HS-27A (cell line): Measurements from ENCODE around the gene PEX16.
"Not testable (repeated sequence)": the region's sequence is repeated elsewhere in the genome, so short reads cannot be mapped to it uniquely, and the experiment has no call there.

Source experiments
- DNase-seq: peaks from one replicate; pipeline ENCODE4 v3.0.0-alpha.2; 2012; ENCODE audit warnings: low read depth, missing footprints

The PEX16 gene

DNA sequence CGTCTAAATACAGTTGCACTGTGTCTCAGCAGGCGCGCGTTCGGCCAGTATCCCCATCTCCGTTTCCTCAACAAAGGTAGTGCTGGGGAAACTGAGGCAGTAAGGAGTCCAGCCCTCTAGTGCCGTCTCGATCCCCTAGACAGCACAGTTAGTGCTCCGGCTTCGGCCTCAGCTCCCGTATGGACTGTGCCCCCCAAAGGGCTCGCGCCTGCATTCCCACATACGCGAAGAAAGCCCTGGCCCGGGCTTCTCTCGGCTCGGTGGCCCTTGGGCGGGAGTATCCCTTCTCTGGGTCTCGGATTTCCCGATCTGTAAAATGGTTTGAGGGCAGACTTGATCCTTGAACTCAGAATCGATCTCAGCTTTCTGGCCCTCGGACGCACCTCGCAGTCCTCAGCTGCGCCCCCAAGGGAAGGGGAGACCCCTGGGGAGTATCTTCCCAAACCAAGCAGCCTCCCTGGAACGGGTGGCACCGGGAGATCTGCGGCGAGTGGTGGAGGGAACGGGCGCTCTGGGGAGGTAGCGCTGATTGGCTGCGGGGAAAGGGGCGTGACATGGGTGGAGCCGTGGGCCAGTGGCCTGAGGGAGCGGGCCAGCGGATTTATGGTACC lies 759 bp upstream of the PEX16 start:
- peak; percentile 46 for DNase-seq

DNA sequence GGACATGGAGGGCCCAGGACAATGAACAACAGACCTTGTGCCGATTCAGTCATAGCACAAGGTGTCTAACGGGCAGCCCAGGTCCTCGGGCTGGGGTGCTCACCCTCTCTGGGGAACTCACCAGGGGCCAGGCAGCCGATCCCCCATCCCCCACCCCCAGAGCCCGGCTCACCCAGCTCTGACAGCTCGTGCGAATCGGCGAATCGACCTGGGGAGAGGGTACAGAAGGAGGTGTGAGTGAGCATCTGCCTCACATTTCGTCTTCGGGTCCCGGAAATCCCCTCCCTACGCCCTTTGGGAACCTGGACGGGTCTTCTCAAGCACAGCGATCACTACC lies 423 bp downstream of the PEX16 start:
- no peak for DNase-seq

DNA sequence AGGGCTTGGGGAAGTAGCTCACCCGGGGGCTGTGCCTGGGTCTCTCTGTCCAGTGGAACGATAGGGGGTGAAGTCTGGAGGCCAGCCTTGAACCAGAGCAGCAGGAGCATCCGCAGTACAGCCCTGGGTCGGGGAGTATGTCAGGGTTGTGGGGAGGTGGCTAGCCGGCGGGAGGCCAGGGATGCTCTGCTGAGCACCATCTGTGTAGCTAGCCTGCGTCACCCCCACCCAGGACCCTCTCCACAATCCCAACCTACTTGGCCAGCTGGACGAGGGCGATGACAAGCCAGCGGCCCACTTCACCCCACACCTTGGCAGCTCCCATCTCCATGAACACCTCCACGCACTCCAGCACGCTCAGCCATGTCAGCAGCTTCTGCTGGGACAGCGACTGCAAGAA lies 2.2 kb downstream of the PEX16 start:
- no peak for DNase-seq

DNA sequence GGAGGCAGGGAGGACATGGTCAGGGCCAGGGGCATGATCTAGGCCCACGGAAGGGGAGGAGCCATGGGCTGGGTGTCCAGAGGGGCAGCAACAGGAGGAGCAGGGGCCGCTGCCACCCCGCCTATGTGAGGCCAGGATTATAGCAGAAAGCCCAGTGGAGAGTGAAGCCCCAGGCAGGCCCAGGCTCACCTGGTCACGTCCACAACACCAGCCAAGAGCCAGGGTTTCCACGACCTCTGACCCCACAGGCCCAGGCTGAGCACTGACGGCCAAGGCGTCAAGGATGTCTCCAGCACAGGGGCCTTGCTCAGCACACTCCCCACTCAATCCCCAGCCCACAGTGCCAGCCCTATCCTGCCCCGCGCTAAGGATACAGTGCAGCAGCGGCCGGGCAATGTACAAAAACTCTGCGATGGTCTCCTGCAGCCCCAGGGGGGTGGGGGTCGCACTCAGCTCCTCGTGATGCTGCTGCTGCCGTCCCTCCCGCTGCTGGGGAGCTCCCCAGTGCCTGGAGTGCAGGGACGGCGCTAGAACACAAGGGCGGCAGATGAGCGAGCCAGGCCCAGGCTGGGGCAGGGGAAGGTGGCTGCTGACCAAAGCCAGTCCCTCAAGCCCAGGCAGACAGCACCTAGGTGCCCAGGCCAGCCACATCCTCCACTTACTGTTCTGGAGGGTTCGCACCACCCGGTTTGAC lies 3.6 kb downstream of the PEX16 start:
- no peak for DNase-seq

DNA sequence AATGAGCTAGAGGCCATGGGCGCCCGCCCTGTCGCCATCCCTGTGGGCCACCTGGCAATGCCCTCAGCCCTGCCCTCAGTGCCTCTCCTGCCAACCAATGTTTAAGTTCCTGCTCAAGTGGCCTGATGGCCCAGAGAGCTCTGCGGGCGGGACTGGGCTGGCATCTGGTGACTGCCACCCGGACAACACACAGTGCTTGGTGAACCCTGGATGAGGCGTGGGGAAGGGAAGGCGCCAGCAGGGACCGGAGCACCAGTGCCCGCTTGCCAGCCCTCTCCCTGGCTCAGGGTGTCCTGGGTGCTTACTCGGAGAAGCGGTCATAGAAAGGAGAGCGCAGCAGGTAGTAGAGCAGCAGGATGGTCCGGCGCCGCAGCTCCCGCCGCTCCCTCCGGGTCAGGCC lies 4.2 kb downstream of the PEX16 start:
- DNase-seq: no peak

DNA sequence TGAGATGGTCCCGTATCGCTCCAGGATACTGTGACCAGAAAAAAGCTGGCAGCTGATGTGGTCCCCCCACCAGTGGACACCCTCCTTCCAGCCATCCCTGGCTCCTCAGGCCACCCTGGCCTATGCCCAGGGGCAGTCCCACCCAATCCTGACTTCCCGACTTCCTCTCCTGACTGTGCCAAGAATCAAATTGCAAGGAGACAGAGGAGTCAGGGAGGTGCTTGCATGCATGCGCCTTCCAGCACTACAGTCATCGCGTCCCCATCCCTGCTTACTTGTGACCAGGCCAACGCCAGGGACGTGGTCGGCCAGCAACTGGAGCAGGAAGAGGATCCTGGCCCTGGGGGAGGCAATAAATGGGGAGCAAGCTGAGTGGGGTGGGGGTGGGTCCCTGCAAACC lies 7.1 kb downstream of the PEX16 start:
- no peak for DNase-seq

DNA sequence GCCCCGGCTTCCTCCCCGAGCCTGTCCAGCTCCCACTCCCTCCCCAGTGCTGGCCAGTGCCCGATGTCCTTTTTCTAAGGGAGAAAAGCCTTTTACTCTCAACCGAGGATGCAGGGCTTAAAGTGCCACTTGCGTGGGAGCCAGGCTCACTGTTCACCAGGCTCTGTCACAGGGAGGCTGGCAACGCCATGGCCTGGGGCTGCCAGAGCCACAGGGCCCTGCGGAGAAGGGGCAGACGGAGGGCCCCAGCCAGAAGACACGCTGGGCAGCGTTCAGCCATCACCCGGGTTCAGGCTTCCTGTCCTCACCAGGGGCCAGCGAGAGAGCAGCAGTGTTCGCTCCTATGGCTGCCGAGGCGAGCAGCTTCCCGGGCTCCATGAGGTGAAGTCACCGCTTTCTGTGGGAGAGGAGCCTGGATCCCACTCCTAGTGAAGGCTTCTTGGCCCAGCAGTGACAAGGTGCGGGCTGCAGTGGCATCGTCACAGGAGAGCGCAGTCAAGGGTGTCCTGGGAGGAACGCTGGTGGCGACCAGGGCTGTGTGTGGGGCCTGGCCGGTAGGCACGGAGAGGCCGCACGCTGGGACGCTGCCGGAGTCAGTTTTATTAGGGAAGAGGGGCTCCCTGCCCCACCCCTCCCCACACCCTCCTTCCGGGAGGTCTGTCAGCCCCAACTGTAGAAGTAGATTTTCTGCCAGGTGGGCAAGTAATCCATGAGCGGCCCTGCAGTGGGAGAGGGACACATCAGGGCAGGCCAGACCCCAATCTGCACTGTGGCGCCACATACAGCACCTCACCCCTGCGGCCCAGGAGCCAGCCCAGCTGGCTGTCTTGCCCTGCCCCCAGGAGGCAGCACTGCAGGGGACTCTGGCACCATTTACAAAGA lies 7.8 kb downstream of the PEX16 start:
- DNase-seq: no peak

DNA sequence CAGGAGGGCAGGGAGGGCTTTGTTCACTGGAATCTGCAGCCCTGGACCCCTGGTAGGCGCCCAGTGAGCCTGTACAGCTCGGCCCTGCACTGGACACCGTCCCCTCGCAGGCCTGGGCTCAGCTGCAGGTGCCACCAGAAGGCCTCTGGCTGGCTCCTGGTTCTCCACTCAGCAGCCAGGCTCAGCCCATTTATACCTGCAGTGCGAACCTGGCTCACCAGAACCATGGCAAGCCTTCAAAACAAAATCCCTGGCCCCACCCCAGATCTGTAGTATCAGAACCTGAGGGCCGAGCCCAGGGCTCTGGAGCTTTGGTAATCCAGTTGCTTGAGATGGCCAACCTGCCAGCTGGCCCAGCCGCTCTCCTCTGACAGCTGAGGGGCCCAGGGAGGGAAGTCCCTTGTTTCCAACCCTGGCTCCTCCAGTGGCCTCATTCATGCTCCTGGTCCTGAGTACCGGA lies 9.7 kb downstream of the PEX16 start:
- no peak for DNase-seq

DNA sequence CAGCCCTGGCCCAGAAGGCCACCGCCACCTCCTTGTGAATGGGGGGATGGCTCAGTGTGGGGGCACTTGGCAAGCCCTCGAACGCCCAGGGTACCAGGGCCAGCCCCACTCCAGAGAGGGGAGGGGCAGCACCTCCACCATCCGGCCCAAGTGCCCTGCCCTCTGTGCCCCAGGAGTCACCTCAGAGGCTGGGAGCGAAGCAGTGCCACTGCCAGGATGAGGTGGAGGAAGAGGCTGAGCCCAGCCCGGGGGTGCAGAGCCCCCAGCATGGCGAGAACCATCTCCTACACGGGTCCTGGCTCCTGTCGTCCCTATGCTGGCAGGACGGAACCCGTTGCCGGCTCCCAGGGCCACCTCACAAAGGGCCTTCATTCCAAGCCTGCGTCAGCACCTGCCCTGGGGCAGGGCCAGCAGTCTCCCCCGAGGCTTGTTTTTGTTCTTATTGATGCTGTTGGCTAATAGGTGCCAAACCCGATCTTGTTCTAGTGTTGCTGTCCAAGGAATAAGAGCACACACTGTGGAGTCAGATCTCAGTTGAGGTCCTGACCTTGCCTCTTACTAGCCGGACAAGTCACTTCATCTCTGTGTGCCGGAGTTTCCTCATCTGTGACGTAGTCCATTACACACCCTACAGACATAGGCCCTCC lies 10.6 kb downstream of the PEX16 start, which contains the start of gene FREY1:
Gene FREY1, minus strand, starts transcription at position 307 of the 647 bp plus-strand sequence. Its CDS starts 26 bp downstream, at position 281.
- no peak for DNase-seq

DNA sequence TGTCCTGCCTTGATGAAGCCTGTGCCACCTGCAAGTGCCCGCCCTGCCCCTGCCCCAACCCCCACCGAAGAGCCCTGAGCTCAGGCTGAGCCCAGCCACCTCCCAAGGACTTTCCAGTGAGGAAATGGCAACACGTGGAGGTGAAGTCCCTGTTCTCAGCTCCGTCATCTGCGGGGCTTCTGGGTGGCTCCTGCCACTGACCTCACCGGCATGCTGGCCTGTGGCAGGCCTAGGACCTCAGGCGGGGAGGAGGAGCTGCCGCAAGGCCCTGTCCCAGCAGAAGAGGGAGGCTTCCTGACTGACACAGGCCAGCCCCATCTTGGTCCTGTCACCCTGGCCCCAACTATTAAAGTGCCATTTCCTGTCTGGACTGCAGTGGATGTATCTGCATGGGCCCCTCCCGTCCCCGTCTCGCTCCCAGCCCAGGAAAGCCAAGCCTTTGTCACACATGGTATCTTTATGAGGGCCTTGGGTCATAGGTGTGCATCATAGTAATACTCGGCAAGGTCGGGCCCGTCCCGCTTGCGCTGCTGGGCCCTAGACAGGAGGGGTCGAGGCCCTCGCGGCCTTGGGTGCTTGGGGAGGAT lies 11.5 kb downstream of the PEX16 start:
- no peak for DNase-seq

DNA sequence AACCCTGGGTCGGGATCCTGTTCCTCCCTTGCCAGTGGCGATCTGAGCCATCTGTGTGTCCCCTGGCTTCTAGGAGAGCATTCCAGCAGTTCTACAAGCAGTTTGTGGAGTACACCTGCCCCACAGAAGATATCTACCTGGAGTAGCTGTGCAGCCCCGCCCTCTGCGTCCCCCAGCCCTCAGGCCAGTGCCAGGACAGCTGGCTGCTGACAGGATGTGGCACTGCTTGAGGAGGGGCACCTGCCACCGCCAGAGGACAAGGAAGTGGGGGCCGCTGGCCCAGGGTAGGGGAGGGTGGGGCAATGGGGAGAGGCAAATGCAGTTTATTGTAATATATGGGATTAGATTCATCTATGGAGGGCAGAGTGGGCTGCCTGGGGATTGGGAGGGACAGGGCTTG lies 12.1 kb downstream of the PEX16 start:
- not testable (repeated sequence) for DNase-seq

DNA sequence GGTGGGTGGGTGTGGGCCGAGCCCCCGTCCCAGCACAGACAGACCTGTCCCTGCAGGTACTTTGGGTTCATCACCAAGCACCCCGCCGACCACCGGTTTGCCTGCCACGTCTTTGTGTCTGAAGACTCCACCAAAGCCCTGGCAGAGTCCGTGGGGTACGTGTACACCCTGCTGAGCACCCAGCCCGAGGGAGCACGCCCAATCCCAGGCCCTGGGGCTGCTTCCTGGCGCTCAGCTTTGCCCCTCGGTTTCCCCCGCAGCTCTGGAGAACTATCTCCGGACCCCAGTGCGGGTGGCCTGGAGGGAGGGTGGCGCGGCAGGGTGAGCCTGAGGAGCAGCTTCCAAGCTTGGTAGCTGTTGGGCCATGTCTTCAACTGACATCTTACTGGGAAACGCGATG lies 12.6 kb downstream of the PEX16 start:
- DNase-seq: no peak

DNA sequence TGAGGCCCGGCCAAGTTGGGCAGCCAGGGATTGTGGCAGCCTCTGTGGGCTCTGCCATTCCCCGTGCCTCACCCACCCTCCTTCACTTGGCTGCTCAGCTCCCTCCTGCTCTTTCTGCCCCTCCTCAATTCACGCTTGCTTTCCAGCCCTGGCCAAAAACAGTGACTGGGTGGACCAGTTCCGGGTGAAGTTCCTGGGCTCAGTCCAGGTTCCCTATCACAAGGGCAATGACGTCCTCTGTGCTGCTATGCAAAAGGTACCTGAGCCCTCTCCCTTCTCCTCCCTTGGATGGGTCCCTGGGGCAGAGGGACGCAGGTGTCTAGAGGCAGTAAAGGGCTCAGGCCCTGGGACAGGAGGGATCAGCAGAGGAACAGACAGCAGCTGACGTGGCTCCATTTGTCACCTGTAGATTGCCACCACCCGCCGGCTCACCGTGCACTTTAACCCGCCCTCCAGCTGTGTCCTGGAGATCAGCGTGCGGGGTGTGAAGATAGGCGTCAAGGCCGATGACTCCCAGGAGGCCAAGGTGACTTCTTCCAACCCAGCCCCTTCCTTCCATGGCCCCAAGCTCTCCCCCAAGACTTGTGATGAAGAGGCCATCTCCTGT lies 13.3 kb downstream of the PEX16 start:
- DNase-seq: no peak

DNA sequence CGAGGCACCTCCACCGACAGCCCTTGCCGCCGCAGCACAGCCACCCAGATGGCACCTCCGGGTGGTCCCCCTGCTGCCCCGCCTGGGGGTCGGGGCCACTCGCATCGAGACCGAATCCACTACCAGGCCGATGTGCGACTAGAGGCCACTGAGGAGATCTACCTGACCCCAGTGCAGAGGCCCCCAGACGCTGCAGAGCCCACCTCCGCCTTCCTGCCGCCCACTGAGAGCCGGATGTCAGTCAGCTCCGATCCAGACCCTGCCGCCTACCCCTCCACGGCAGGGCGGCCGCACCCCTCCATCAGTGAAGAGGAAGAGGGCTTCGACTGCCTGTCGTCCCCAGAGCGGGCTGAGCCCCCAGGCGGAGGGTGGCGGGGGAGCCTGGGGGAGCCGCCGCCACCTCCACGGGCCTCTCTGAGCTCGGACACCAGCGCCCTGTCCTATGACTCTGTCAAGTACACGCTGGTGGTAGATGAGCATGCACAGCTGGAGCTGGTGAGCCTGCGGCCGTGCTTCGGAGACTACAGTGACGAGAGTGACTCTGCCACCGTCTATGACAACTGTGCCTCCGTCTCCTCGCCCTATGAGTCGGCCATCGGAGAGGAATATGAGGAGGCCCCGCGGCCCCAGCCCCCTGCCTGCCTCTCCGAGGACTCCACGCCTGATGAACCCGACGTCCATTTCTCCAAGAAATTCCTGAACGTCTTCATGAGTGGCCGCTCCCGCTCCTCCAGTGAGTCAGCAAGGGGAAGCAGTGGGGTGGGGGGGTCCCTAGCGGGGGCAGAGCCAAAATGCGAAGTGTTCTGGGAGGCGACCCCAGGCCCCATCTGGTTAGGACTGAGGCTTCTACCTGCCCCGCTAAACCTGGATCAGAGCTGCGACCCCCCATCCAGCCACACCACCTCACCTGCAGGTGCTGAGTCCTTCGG lies 15.0 kb downstream of the PEX16 start:
- DNase-seq: no peak

DNA sequence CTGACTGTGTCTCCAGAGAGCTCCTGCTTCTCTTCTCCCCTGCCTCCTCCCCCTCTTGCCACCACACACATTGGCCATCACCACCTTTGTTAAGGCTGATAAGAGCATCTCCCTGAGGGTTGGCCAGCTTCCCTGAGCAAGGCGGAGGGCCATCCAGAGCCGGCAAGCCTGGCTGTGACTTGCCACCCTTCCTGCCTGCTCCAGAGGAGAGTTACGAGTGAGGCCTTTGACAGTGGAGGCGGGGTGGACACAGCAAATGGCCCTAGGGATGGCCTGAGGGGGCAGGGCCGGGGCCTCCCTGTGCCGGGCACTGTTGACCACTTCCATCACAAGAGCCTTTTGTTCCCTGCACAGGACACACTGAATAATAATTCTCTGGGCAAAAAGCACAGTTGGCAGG lies 16.1 kb downstream of the PEX16 start:
- no peak for DNase-seq

DNA sequence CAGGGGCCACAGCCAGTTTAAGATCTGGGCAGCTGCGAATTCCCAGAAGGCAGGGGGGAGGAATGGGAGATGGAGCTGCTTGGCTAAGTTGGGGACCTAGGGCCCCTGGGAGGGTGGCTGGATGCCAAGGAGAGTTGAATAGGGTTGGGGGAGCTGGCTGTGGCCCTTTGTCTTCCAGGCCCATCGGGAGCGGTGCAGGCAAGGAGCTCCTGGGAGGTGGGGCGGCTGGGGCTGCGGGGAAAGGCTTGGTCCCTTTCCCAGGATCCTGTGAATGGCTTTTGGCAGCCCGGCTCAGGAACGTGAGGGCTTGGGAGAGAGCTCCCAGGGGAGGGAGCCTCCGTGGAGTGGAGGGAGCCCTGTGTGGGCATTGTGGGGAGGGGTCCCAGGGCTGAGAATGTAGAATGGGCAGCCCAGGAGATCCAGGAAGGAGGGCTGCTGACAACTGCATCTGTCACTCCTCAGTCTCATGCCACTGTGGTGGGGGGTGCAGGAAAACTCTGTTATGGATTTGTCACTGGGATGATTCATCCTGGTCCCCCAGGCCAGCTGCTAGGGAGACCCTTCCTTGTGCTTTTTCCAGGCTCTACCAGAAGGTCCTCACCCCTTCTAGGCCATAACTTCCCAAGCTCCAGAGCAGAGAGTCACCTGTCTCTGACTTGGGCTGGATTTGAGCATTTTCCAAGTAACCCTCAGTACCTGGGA lies 16.6 kb downstream of the PEX16 start:
- no peak for DNase-seq

DNA sequence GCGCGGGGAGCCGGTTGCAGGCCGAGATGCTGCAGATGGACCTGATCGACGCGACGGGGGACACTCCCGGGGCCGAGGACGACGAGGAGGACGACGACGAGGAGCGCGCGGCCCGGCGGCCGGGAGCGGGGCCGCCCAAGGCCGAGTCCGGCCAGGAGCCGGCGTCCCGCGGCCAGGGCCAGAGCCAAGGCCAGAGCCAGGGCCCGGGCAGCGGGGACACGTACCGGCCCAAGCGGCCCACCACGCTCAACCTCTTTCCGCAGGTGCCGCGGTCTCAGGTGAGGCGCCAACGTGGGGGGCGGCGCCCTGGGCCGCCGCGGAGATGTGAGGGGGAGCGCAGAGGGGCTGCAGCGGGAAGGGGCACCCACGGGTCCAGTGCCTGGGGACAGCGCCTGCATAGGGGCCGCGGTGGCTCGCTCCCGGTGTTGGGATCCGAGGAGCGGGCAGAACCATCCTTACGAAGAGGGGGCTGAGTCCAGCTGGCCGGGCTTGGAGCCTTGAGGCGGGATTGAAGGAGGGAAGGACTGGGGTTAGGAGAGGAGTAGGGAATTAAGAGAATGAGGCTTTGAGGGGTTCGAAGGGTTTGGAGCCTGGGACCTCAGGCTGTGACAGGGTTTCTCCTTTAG lies 17.4 kb downstream of the PEX16 start:
- DNase-seq: not testable (repeated sequence)

DNA sequence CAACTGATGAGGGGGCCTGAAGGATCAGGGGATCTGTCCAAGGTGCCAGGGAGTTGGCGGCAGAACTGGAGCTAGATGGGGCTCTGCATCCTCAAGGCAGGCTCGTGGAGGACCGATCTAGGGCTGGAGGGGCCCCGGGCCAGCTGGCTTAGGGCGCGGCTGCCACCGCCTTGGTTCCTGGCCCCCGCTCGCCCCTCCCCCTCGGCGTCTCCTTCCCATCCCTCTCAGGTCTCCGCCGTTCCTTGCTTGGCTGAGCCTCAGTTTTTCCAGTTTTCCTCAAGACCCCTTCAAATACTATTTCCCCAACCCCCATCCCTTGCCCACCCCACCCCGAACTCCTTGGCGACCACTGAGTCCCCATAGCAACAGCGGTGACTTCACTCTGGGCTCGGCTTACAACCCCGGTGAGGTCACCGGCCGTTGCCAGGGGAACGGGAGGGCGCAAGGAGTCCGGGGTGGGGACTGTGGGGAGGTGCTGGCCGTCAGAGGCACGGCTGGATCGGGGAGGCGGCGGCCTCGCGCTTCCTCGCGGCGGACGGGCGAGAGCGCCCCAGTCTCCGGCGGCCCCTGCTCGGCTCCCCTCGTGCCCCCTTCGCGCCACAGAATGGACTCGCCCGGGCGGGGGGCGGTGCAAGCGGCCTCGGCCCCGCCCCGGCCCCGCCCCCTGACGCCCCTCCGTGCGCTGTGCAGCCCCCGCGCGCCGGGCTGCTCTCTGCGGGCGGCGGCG lies 18.1 kb downstream of the PEX16 start:
- peak; percentile 31 for DNase-seq

DNA sequence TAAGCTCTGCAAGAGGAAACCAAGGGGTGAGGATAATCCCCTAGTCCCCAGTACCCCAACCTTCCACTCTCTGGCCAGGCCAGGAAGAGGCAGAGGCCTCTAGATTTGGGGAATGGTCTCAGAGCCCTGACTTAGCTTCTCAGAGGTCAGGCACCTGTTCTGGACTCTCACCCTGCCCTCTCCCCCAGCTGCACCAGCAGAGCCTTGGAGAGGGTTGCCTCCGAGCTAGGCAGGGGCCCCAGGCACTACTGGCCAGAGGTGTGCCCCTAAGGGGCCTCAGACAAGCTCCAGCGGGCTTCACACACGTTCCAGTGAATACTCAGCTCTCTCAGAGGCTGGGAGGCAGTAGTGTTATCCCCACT lies 18.6 kb downstream of the PEX16 start:
- no peak for DNase-seq
